B cell (primary cell): ENCODE results near the gene ARHGEF38. TPM values are rescaled to one million over a fixed set of nuclear protein-coding genes. Genes with fewer than 3 reads are reported as not detected.

Experiments
- ATAC-seq: fragments of 200-7000 bp; cut with Tn5 transposase; one replicate; pipeline ENCODE4 v1.10.0; 2021; ENCODE audit warnings: low read depth, mild to moderate bottlenecking, moderate number of reproducible peaks, moderate library complexity
- CTCF ChIA-PET: fragments of 350-600 bp; sonication (Branson Sonifier 250); formaldehyde crosslinking; loops from one replicate; lab custom pipeline; 2021; ENCODE audit warnings: antibody characterized with exemption, inconsistent platforms; lab: Charles Lee
- POLR2A ChIA-PET: fragments of 350-600 bp; sonication (Branson Sonifier 250); formaldehyde crosslinking; loops from one replicate; lab custom pipeline; 2021; ENCODE audit warnings: antibody characterized with exemption; lab: Charles Lee
- DNase-seq: peaks from one replicate; pipeline ENCODE4 v3.0.0; 2013
- H2AFZ ChIP-seq: 2 replicates; pipeline ENCODE4 v1.6.1; 2012; ENCODE audit warnings: mild to moderate bottlenecking, low read depth, low read length; ENCODE audit not compliant: insufficient read depth, poor library complexity, severe bottlenecking
- H3K27ac ChIP-seq, 2 donors: 1 replicate in 1 of 2; 2 replicates in 1 of 2; pipeline ENCODE4 v1.5.1; 2012 to 2013; ENCODE audit warnings: low read length in 2 of 2, mild to moderate bottlenecking in 2 of 2, moderate library complexity in 1 of 2
- H3K27me3 ChIP-seq, 4 experiments: fragments of 200-600 bp in 1 of 4; sonication (generic) in 1 of 4; replicated peaks in 1 of 4; 1 replicate in 2 of 4; 2 replicates in 2 of 4; pipeline versions ENCODE4 v1.6.1 to v1.7.0; 2013 to 2016; ENCODE audit warnings: low read length in 3 of 4, mild to moderate bottlenecking in 2 of 4, mixed read lengths in 1 of 4, moderate library complexity in 1 of 4; ENCODE audit not compliant: insufficient read depth in 4 of 4, control insufficient read depth in 3 of 4; ENCODE audit errors: control extremely low read depth in 1 of 4
- H3K36me3 ChIP-seq, 2 experiments: replicated peaks in 1 of 2; 1 replicate in 1 of 2; 2 replicates in 1 of 2; pipeline versions ENCODE4 v1.6.1 to v1.7.1; 2013; ENCODE audit warnings: low read length in 1 of 2; ENCODE audit not compliant: insufficient read depth in 2 of 2, control insufficient read depth in 1 of 2; ENCODE audit errors: control extremely low read depth in 1 of 2, extremely low read depth in 1 of 2
- H3K4me1 ChIP-seq, 2 donors: fragments of 200-600 bp in 1 of 2; sonication (generic) in 1 of 2; 1 replicate in 1 of 2; 2 replicates in 1 of 2; pipeline versions ENCODE4 v1.5.1 to v1.6.1; 2013 to 2017; ENCODE audit warnings: low read length in 2 of 2; ENCODE audit not compliant: control insufficient read depth in 2 of 2, insufficient read depth in 2 of 2
- H3K4me2 ChIP-seq: replicated peaks from 2 replicates; pipeline ENCODE3; 2012; ENCODE audit warnings: mild to moderate bottlenecking, low read depth, low read length; ENCODE audit not compliant: poor library complexity, severe bottlenecking
- H3K4me3 ChIP-seq, 5 experiments: fragments of 200-600 bp in 1 of 5; sonication (generic) in 1 of 5; 1 replicate in 3 of 5; 2 replicates in 2 of 5; pipeline versions ENCODE4 v1.5.1 to v1.7.0; 2011 to 2016; ENCODE audit warnings: low read length in 4 of 5, mild to moderate bottlenecking in 4 of 5, low read depth in 2 of 5, control low read depth in 1 of 5, moderate library complexity in 1 of 5; ENCODE audit not compliant: insufficient read depth in 1 of 5; ENCODE audit errors: control extremely low read depth in 1 of 5, extremely low read depth in 1 of 5
- H3K79me2 ChIP-seq: fragments of 200-600 bp; sonication (generic); one replicate; pipeline ENCODE4 v1.6.0; 2016; ENCODE audit warnings: low read length; ENCODE audit not compliant: control insufficient read depth, insufficient read depth
- H3K9ac ChIP-seq: fragments of 200-600 bp; sonication (generic); 2 replicates; pipeline ENCODE4 v1.6.1; 2017; ENCODE audit warnings: mild to moderate bottlenecking, low read length, moderate library complexity
- H3K9me3 ChIP-seq, 3 donors: one replicate each; pipeline versions ENCODE4 v1.6.1 to v1.7.1; 2013; ENCODE audit warnings: low read length in 2 of 3; ENCODE audit not compliant: control insufficient read depth in 2 of 3, insufficient read depth in 1 of 3; ENCODE audit errors: control extremely low read depth in 1 of 3
- H4K20me1 ChIP-seq: 2 replicates; pipeline ENCODE4 v1.6.0; 2012; ENCODE audit warnings: mild to moderate bottlenecking, low read length; ENCODE audit not compliant: insufficient read depth, control insufficient read depth, poor library complexity, severe bottlenecking
- H3K27ac Mint-ChIP-seq: one replicate; pipeline ENCODE4 v1.8.0; 2021; ENCODE audit warnings: mixed read lengths
- H3K27me3 Mint-ChIP-seq: one replicate; pipeline ENCODE4 v1.8.0; 2021; ENCODE audit warnings: mixed read lengths
- H3K4me1 Mint-ChIP-seq: one replicate; pipeline ENCODE4 v1.8.0; 2021; ENCODE audit warnings: mixed read lengths
- H3K4me3 Mint-ChIP-seq: one replicate; pipeline ENCODE4 v1.8.0; 2021; ENCODE audit warnings: mixed read lengths
- H3K9me3 Mint-ChIP-seq: one replicate; pipeline ENCODE4 v1.8.0; 2022; ENCODE audit warnings: mixed read lengths; ENCODE audit not compliant: insufficient read depth
- EZH2 ChIP-seq: IDR thresholded peaks from 2 replicates; pipeline ENCODE4 v1.6.1; 2012; ENCODE audit warnings: borderline replicate concordance, low read depth, mild to moderate bottlenecking, moderate library complexity, low read length; ENCODE audit not compliant: insufficient read depth, poor library complexity, severe bottlenecking
- WGBS: methylation state at CpG from one replicate; pipeline ENCODE4 v1.1.5; 2013; ENCODE audit warnings: missing lambda C conversion rate; ENCODE audit not compliant: insufficient coverage; 5-methylcytosine and 5-hydroxymethylcytosine counted together
- intact Hi-C: fragments of 100-400 bp; cut with micrococcal nuclease; formaldehyde crosslinking; loops from one replicate; pipeline ENCODE4 v1.10.0; 2022
- polyA plus RNA-seq: library from polyadenylated mRNA; depleted of rRNA; stranded (reverse); fragments of >200 nt; gene quantifications from 2 replicates; pipeline ENCODE4 v1.2.3, GENCODE V29; 2012
- total RNA-seq, 2 donors: library from RNA; stranded (reverse); fragments of 120-200 nt in 1 of 2; gene quantifications; 1 replicate in 1 of 2; 2 replicates in 1 of 2; pipeline versions ENCODE4 v1.2.3 to v1.2.4, GENCODE V29; 2013 to 2022
- TF ChIP-seq, protein P1 (sequence below): fragments of 200-600 bp; IDR thresholded peaks from one replicate; pipeline ENCODE4 v1.8.0; 2022; ENCODE audit warnings: antibody characterized with exemption, mild to moderate bottlenecking

ARHGEF38 gene
- total and polyA plus RNA-seq, 2 donors (not counting 1 experiment from before 2014, with no cell fraction given), result not detected

DNA sequence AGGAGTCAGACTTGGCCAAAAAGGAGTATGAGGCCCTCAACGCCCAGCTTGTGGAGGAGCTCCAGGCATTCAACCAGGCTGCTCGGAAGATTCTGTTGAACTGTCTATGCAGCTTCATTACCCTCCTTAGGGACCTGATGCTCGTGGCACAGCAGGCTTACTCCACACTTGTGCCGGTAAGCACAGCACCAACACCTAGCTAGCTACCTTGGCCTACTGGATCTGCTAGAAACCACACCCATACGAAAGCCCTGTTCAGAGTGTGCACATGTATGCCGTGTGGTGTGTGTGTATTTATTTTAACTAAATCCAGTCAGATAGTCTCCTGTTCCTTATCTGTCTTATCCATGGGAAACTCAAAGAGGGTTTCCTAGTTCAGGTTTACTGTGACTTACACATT lies 106.8 kb downstream of the ARHGEF38 start:
- DNase-seq (no peak), ATAC-seq (no peak)
- TF ChIP-seq, protein P1, sequence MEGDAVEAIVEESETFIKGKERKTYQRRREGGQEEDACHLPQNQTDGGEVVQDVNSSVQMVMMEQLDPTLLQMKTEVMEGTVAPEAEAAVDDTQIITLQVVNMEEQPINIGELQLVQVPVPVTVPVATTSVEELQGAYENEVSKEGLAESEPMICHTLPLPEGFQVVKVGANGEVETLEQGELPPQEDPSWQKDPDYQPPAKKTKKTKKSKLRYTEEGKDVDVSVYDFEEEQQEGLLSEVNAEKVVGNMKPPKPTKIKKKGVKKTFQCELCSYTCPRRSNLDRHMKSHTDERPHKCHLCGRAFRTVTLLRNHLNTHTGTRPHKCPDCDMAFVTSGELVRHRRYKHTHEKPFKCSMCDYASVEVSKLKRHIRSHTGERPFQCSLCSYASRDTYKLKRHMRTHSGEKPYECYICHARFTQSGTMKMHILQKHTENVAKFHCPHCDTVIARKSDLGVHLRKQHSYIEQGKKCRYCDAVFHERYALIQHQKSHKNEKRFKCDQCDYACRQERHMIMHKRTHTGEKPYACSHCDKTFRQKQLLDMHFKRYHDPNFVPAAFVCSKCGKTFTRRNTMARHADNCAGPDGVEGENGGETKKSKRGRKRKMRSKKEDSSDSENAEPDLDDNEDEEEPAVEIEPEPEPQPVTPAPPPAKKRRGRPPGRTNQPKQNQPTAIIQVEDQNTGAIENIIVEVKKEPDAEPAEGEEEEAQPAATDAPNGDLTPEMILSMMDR, result no peak
- no peak for TF ChIP-seq EZH2
- no peaks in the 10 kb centered on the region for H3K9me3 Mint-ChIP-seq
- no peak overlapping the region for H2AFZ ChIP-seq
- no peak overlapping the region for H3K9ac ChIP-seq
- no peak overlapping the region for H3K27ac Mint-ChIP-seq
- no peaks in the 10 kb centered on the region for H3K79me2 ChIP-seq
- H3K27me3 Mint-ChIP-seq, result peaks cover 3% of the 10 kb centered on the region
- H4K20me1 ChIP-seq, result no peaks in the 10 kb centered on the region
- no peak overlapping the region for H3K4me3 Mint-ChIP-seq
- H3K9me3 ChIP-seq, result peaks cover 0 to 1% (median 0%) of the 10 kb centered on the region in 3 donors
- H3K27ac ChIP-seq, result no peak overlapping the region
- H3K4me1 Mint-ChIP-seq, result no peaks in the 10 kb centered on the region
- H3K4me2 ChIP-seq, result no peak overlapping the region
- H3K4me3 ChIP-seq, result no peak overlapping the region
- 88% methylated on average over 2 of the region's 6 CpGs for WGBS
- H3K4me1 ChIP-seq, result no peaks in the 10 kb centered on the region
- intact Hi-C loops, result no loop called here
- ChIA-PET CTCF (interaction anchor here (1.2 kb wide), 1 partner anchor 8 kb away, joined by 4 read pairs; no protein-coding TSS in a partner anchor), POLR2A (no interaction called here)
- H3K36me3 ChIP-seq, result no peaks in the 10 kb centered on the region
- no peaks in the 10 kb centered on the region for H3K27me3 ChIP-seq

DNA sequence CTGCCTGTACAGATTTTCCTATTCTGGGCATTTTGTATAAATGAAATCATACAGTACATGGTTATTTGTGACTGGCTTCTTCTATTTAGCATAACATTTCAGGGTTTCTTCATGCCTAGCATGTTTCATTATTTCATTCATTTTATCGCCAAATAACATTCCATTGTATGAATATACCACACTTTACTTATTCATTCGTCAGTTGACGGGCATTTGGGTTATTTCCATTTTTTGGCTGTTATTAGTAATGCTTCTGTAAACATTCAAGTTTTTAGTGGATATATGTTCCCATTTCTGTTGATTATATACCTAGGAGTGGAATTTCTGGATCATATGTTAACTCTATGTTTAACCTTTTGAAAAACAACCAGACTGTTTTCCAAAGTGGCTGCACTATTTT lies 108.6 kb downstream of the ARHGEF38 start:
- Histone ChIP-seq H3K4me1 (no peaks in the 10 kb centered on the region), H3K4me3 (no peak overlapping the region), H3K4me2 (no peak overlapping the region), H3K27ac (no peak overlapping the region), H3K79me2 (no peaks in the 10 kb centered on the region), H3K9ac (no peak overlapping the region), H3K27me3 (no peaks in the 10 kb centered on the region), H2AFZ (no peak overlapping the region), H3K36me3 (no peaks in the 10 kb centered on the region), H3K9me3 (peaks cover 0 to 1% (median 0%) of the 10 kb centered on the region in 3 donors), H4K20me1 (no peaks in the 10 kb centered on the region)
- ChIA-PET POLR2A (no interaction called here), CTCF (no interaction called here)
- DNase-seq (no peak), ATAC-seq (no peak)
- Mint-ChIP-seq H3K27ac (no peak overlapping the region), H3K4me3 (no peak overlapping the region), H3K4me1 (no peaks in the 10 kb centered on the region), H3K9me3 (no peaks in the 10 kb centered on the region), H3K27me3 (no peaks in the 10 kb centered on the region)
- WGBS, result no CpG with 5 or more reads among the region's 3 CpGs
- TF ChIP-seq, protein P1, result no peak
- TF ChIP-seq EZH2, result no peak
- intact Hi-C loops, result no loop called here
